IPS-18c (cell line): ENCODE data around the gene KCNJ10.
A peak's percentile ranks its signal among the peaks of the same experiment; 100 is the strongest.

ENCODE experiments used
- H3K4me3 ChIP-seq: 2 replicates; pipeline ENCODE4 v1.7.0; 2013; ENCODE audit warnings: low read depth, mild to moderate bottlenecking, low read length, moderate library complexity; ENCODE audit not compliant: insufficient read depth
- H3K9me3 ChIP-seq: one replicate; pipeline ENCODE4 v1.6.1; 2013; ENCODE audit warnings: mild to moderate bottlenecking, low read length, moderate library complexity; ENCODE audit not compliant: control insufficient read depth, insufficient read depth

Gene KCNJ10

GRCh38 chr1:160075836-160076235, 5.9 kb upstream of the KCNJ10 start:
- Histone ChIP-seq H3K9me3 (peaks cover 2% of the 10 kb centered on the region), H3K4me3 (no peak overlapping the region)

GRCh38 chr1:160074865-160075264, 4.9 kb upstream of the KCNJ10 start:
- no peak overlapping the region for H3K4me3 ChIP-seq

GRCh38 chr1:160071289-160071688, 1.3 kb upstream of the KCNJ10 start:
- Histone ChIP-seq H3K4me3 (no peak overlapping the region), H3K9me3 (peaks cover 3% of the 10 kb centered on the region)

More at GRCh38 chr1:160074865-160075264, 4.9 kb upstream of the KCNJ10 start:
- peaks cover 2% of the 10 kb centered on the region for H3K9me3 ChIP-seq

GRCh38 chr1:160070243-160071163, 543 bp upstream of the KCNJ10 start:
- Histone ChIP-seq H3K4me3 (peak overlapping the region; percentile 74), H3K9me3 (peaks cover 3% of the 10 kb centered on the region)

- H3K9me3 ChIP-seq, result peaks cover 3% of the 10 kb centered on the region
- H3K4me3 ChIP-seq, result no peak overlapping the region
Measured at GRCh38 chr1:160068225-160068624, 1.7 kb downstream of the KCNJ10 start.

- no peak overlapping the region for H3K4me3 ChIP-seq
- peaks cover 3% of the 10 kb centered on the region for H3K9me3 ChIP-seq
Measured at GRCh38 chr1:160066829-160067745, 2.9 kb downstream of the KCNJ10 start.

- H3K9me3 ChIP-seq, result peaks cover 3% of the 10 kb centered on the region
- no peak overlapping the region for H3K4me3 ChIP-seq
Measured at GRCh38 chr1:160064746-160065145, 5.2 kb downstream of the KCNJ10 start.

GRCh38 chr1:160064164-160064563, 5.8 kb downstream of the KCNJ10 start:
- Histone ChIP-seq H3K9me3 (peaks cover 3% of the 10 kb centered on the region), H3K4me3 (no peak overlapping the region)

- Histone ChIP-seq H3K4me3 (no peak overlapping the region), H3K9me3 (peaks cover 3% of the 10 kb centered on the region)
Measured at GRCh38 chr1:160063176-160063575, 6.8 kb downstream of the KCNJ10 start.

GRCh38 chr1:160062230-160062532, 7.8 kb downstream of the KCNJ10 start:
- Histone ChIP-seq H3K9me3 (peaks cover 3% of the 10 kb centered on the region), H3K4me3 (no peak overlapping the region)

- Histone ChIP-seq H3K4me3 (no peak overlapping the region), H3K9me3 (peaks cover 1% of the 10 kb centered on the region)
Measured at GRCh38 chr1:160061369-160062229, 8.4 kb downstream of the KCNJ10 start.

GRCh38 chr1:160058087-160058486, 11.9 kb downstream of the KCNJ10 start:
- no peak overlapping the region for H3K4me3 ChIP-seq
- no peaks in the 10 kb centered on the region for H3K9me3 ChIP-seq

GRCh38 chr1:160056648-160057169, 13.3 kb downstream of the KCNJ10 start:
- Histone ChIP-seq H3K4me3 (no peak overlapping the region), H3K9me3 (no peaks in the 10 kb centered on the region)

GRCh38 chr1:160053548-160054365, 16.2 kb downstream of the KCNJ10 start:
- H3K4me3 ChIP-seq, result no peak overlapping the region
- H3K9me3 ChIP-seq, result no peaks in the 10 kb centered on the region

- Histone ChIP-seq H3K9me3 (no peaks in the 10 kb centered on the region), H3K4me3 (no peak overlapping the region)
Measured at GRCh38 chr1:160052936-160053335, 17.0 kb downstream of the KCNJ10 start.

GRCh38 chr1:160050619-160051018, 19.3 kb downstream of the KCNJ10 start:
- H3K4me3 ChIP-seq, result no peak overlapping the region
- no peaks in the 10 kb centered on the region for H3K9me3 ChIP-seq
